Measurements from ENCODE around the gene GZF1.

GZF1 gene

GRCh38 chr20:23410916-23411695 lies 49.1 kb downstream of the GZF1 start:
- DNase-seq (ENCODE audit: low read depth in 1 of 2, low spot score in 1 of 2): no peak
- TF ChIP-seq REST (IDR thresholded peaks at IDR 0.05; ENCODE audit: insufficient replicate concordance, low read depth) (no peak), SPI1 (IDR thresholded peaks at IDR 0.05; ENCODE audit: borderline replicate concordance, low read depth) (no peak), GABPA (IDR thresholded peaks at IDR 0.05; ENCODE audit: low read depth) (no peak), CTCF (IDR thresholded peaks at IDR 0.05; ENCODE audit: insufficient read depth, low read length) (no peak), POLR2AphosphoS5 (IDR thresholded peaks at IDR 0.05; ENCODE audit: low read depth) (no peak)

GRCh38 chr20:23412026-23412425 lies 50.0 kb downstream of the GZF1 start:
- H3K4me3 ChIP-seq (replicated peaks; ENCODE audit: insufficient read depth, low read length): no peak overlapping the region
- no peaks in the 10 kb centered on the region for H3K27me3 ChIP-seq (ENCODE audit: insufficient read depth, poor library complexity, severe bottlenecking)
- H3K27ac ChIP-seq (replicated peaks): no peak overlapping the region
- no peak for DNase-seq (ENCODE audit: low read depth in 1 of 2, low spot score in 1 of 2)
- TF ChIP-seq CTCF (IDR thresholded peaks at IDR 0.05; ENCODE audit: insufficient read depth, low read length): no peak
- no peak for TF ChIP-seq REST (IDR thresholded peaks at IDR 0.05; ENCODE audit: insufficient replicate concordance, low read depth)

More at GRCh38 chr20:23410916-23411695, 49.1 kb downstream of the GZF1 start:
- no peak overlapping the region for H3K27ac ChIP-seq (replicated peaks)
- no peak overlapping the region for H3K4me3 ChIP-seq (replicated peaks; ENCODE audit: insufficient read depth, low read length)
- no peaks in the 10 kb centered on the region for H3K27me3 ChIP-seq (ENCODE audit: insufficient read depth, poor library complexity, severe bottlenecking)

- Histone ChIP-seq H3K27me3 (ENCODE audit: insufficient read depth, poor library complexity, severe bottlenecking) (no peaks in the 10 kb centered on the region), H3K4me3 (replicated peaks; ENCODE audit: insufficient read depth, low read length) (no peak overlapping the region), H3K27ac (replicated peaks) (no peak overlapping the region)
- DNase-seq (ENCODE audit: low read depth in 1 of 2, low spot score in 1 of 2): no peak
- TF ChIP-seq GABPA (IDR thresholded peaks at IDR 0.05; ENCODE audit: low read depth) (no peak), POLR2AphosphoS5 (IDR thresholded peaks at IDR 0.05; ENCODE audit: low read depth) (no peak), REST (IDR thresholded peaks at IDR 0.05; ENCODE audit: insufficient replicate concordance, low read depth) (no peak), SPI1 (IDR thresholded peaks at IDR 0.05; ENCODE audit: borderline replicate concordance, low read depth) (no peak), CTCF (IDR thresholded peaks at IDR 0.05; ENCODE audit: insufficient read depth, low read length) (no peak)
These were observed 52.0 kb downstream of the GZF1 start for GRCh38 chr20:23413862-23414422.
